HG03469 (cell line): ENCODE measurements around the gene TNFAIP8L3.

ENCODE experiments used
- ATAC-seq: cut with Tn5 transposase; IDR thresholded peaks from one replicate; pipeline ENCODE4 v1.9.1; 2021; ENCODE audit warnings: mild to moderate bottlenecking, moderate library complexity, moderate number of reproducible peaks; ENCODE audit not compliant: unreplicated experiment

TNFAIP8L3 gene

DNA sequence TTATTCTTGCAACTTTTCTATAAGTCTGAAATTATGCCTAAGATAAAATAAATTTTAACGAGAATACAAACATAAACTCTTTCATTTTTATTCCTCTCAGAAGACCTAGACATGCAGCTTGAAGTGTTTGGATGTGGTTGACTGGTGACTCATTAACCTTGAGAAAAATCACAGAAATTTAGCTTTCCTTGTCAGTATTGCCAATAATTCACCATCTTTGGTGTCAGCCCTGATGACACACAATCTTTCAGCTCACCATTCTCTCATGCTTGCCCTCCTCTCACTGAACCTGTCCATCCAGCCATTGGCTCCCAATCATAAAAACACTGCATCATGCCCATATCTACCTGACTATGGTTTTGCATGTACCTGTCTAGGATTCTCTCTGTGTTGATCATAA, 22.6 kb upstream of the TNFAIP8L3 start:
- no peak for ATAC-seq

GRCh38 chr15:51114437-51115119, 19.9 kb upstream of the TNFAIP8L3 start:
- no peak for ATAC-seq

DNA sequence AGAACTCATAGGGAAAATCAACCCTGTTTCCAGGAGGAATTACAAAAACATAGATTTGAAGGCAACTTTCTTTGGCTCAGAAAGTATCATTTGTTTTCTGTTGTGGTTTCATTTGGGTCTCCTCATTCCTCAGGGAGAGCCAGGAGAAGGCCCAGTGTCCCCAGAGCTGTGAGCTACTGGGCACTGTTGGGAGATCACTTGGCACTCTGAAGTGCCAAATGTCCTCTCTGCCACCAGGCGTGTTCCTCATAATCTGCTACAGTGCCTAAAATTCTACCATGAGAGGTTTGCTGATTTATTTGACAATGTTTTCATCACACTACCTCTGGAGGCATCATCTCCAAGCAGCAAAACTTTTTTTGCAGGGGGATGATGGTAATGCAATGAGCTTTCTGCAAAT, 17.4 kb upstream of the TNFAIP8L3 start:
- no peak for ATAC-seq

DNA sequence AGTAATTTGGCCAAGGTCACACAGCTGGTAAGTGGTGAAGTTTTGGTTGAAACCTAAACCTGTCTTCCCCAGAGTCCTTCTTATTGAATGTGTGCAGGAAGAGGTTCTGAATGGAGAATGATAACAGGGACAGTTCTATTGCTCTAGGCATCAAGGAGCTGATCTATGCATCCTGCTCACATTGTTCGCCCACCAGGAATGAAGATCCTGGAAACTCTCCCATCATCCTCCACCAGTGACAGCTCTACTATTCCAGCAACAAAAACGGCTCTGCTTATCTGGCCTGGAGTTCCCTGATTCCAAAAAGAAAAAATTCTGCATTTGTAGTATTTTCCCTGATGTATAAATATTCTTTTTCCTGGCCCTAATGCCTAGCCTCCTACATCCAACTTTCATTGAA, 16.4 kb upstream of the TNFAIP8L3 start:
- ATAC-seq: no peak

DNA sequence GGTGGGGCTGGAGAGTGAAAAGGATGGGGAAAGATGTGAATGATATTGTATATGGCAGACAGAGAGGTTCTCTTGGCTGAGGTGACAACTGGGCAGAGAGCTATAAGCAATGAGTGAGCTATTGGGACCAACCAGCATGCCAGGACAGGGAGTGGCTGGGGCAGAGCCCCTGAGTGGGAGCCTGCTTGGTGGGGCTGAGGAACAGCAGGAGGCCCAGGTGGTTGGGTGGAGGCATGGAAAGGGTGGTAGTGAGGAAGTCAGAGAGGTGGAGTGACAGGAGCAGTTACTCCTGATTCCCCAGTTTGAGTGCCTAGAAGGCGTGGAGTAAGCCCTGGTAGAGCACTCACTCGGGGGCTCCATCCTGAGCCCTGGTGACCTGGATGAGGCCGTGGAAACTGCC, 15.5 kb upstream of the TNFAIP8L3 start:
- no peak for ATAC-seq

DNA sequence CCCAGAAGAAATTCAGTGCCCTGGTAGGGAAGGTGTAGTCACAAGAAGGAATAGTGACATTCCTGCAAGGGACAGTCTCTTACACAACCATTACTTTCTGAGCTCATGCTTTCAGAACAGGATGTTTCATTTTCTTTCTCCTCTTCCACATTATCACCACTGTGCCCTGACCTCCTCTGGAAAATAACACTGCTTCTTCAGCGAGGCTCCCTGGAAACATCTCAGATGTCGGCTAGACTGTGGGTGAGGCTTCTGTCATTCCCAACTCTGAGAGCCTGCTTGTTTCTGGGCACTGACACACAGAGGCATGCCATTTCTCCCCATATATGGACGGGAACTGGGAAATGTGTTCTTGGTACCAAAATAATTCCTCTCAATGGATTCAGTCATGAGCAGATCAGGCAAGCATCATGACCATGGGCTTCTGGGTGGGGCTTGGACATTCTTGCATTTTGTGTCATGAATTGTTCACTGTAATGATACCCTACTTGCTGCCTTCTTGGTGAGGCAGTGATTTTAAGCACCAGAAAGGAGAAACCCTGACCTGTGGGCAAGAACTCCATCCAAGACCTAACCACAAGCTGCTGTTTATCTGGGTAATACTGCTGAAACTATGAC, 14.3 kb upstream of the TNFAIP8L3 start:
- ATAC-seq: no peak

GRCh38 chr15:51107612-51108011, 12.9 kb upstream of the TNFAIP8L3 start:
- no peak for ATAC-seq

DNA sequence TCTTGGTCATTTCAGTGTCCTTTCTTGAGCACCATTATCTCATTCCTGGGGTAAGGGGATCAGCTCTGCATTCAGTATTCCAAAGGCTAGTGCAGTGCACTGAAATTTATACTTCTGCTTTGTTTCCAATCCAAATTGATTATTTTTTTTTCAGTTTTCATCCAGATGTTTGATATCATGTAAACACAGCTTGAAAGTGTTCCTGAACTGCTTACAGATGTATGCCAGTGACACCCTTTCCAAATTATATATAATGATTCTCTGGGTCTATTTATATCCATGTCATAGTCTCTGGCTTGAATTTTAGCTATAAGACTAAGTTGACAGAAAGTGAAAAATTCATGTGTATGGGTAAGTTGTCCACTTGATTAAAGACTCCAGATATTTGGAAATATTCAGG, 11.8 kb upstream of the TNFAIP8L3 start:
- no peak for ATAC-seq

DNA sequence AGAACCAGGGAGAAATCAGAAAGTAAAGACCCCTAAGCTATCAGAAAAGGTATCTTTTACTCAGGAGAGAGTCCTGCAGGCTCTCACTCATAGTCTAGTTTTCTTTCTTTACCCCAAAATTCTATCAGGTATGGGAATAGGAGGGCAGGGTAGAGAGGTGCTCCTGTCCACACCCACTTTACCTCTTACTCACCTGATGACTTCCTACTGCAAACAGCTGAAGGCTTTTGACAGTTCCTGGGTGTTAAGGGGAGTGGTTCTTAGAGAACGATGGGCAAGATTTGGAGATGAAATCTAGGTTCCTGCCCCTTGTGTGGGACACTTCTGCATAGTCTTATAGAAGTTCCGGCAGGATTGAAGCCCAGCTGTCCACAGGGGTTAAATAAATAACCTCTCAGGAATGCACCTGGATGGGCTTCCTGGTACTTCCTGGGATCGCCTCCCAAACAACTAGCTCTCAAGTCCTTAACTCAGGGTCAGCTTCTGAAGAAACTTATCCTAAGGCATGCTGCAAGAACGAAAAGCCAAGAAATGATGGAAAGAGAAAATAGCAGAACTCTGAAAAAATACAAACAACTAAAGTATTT, 10.8 kb upstream of the TNFAIP8L3 start:
- ATAC-seq: no peak

DNA sequence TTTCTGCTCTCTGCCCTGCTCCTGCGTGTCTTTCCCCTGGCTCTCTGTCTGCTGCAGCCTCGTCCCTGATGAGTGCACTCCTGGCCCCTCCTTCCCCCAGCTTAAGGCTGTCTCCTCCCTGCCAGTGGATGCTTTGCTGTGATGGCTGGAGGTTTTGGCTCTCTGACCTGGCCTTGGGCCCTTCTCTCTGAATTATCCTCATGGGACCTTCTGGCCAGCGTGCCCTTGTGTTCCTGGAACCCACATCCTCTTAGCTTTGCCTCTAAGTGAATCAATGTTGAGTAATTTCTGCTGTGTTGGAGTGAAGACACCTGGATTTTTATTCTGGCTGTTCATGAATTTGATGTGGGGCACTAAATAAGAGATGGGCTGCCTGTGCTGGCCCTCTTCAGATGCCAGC, 9.8 kb upstream of the TNFAIP8L3 start:
- ATAC-seq: no peak

DNA sequence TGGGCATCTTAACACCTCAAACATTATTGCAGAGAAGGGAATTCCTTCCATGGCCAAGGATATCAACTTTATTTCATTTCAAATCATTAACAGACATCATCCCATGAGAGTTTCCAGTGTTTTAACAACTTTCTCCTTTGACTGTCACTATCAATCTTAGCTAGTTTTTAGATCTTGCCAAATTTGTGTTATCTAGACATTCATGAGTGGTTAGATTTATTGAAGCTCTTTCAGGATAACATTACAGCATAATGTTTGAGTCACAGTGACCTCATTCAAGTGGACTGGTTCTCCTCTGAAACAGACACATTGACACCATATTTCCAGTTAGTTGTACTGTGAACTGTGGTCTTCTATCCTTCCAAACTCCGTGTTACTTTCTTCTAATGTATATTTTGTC, 8.6 kb upstream of the TNFAIP8L3 start:
- ATAC-seq: no peak

DNA sequence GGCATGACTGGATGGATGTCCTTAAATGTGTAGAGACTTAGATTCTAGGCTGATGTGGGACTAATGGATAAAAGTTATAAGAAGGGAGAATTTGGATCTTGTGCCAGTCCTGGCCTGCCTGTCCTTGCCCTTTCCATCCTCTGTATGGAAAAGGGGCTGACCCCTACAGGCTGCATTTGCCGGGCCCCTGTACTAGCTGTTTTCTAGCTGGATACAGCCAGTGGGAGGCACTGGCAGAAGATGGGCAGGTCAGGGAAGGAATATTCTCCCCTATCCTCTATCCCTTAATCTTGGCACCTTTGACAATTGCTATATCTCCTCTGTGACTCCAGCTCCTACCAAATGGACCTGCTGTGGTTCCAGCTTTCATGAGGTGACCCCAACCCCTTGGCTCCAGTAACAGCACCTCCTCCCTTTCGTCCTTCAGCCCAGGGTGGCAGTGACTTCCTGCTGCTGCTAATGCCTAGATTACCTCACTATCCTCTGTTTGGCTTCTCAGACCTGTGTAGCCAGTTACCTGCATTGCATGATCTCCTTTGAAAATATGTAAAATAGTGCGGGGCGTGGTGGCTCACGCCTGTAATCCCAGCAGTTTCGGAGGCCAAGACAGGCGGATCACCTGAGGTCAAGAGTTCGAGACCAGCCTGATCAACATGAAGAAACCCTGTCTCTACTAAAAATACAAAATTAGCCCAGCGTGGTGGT, 6.2 kb upstream of the TNFAIP8L3 start:
- ATAC-seq: no peak

DNA sequence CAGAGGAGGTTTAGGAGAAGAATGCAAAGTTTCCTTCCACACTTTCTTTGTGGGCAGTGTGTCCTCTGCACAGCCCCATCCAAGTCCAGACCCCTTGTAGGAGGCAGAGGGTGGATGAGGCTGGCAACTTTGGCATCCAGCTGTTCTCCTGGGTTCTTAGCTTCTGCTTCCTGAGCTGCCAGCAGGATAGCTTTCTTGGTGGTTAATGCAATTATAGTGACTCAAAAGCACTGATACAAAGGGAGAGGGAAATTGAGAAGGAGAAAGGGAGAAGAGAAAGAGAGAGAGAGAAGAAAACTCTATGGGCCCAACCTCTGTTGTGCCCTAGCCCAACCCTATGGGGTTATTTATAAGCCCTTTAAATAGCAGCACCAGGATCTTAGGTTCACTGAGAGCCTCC, 4.5 kb upstream of the TNFAIP8L3 start:
- ATAC-seq: no peak

- ATAC-seq: no peak
These were observed 3.6 kb upstream of the TNFAIP8L3 start for GRCh38 chr15:51098331-51098619.

- ATAC-seq: no peak
These were observed 3.0 kb upstream of the TNFAIP8L3 start for GRCh38 chr15:51097553-51098330.

GRCh38 chr15:51096976-51097375, 2.3 kb upstream of the TNFAIP8L3 start:
- no peak for ATAC-seq

GRCh38 chr15:51095681-51096331, 1.1 kb upstream of the TNFAIP8L3 start:
- no peak for ATAC-seq

DNA sequence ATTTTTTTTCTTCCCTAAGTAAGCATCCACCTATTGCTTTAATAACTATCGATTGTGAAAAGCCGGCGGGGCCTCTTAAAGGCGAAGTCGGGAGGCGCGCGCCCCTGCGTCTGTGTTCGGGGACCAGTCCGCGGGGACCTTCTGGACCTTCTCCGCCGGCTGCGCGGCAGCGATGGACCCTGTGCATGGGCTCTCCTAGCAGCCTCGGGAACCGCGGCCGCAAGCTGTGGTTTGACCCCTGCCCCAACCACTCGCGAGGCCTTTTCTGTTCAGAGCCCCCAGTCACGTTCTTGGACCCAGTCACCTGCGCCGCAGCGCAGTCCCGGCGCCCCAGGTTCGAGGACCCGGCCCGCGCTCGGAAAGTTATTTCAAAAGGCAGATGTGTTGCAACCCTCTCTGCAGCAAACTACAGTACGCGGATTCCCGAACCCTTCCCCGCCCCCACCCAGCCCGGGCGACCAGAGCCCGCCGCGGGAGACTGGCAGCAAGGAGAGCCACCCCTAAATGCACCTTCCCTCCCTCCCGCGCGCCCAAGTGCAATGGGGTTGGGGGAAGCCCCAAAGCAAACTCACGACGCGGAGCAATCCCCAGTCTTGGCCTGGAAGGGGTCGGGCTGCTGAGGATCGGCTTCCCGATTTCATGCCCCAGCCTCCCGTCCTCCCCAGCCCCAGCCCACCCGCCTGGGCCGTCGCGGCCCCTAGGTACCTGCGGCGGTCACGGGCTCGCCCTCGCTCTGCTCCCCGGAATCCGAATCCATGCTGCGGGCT, 684 bp downstream of the TNFAIP8L3 start:
- ATAC-seq: no peak

DNA sequence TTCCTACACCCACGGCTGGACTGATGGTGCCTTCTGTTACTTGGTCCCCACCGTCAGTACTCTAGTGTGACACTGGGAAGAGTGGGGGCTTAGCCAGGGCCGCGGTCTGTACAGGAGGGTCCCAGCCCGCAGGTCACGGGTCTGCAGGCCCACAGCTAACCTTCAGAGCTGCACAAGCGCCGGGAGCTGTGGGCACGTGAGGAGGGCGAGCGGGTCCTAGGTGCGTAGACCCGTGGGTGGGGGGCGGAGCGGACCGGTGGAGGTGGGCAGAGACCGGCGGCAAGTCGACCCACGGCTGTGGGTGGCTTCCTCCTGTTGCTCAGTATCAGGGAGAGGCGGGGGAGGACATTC, 1.2 kb downstream of the TNFAIP8L3 start:
- ATAC-seq: no peak

DNA sequence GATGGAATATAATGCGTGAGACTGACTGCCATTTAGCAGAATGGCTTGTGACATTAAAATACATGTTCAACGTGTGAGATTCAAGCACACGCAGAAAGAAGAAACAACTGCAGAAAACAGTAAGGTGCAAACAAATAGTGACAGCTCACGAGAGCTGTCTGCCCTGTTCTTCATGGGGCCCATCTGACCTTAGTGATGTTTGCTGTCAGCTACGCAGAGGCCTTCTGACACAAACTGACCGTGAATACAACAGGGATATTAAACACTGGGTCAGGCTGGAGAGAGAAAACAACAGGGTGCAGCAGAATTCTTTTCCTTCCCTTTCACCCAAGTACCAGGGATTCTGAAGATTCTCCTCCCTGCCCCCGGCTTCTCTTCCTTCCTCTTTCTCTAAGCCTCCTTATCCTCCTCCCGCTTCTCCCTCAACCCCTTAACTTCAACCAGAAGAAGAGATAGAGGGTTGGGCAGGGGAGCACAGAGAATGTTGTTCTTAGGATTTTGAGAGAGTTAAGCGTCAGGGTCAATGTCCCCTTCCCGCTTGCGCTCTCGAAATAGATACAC, 2.1 kb downstream of the TNFAIP8L3 start:
- no peak for ATAC-seq
